Psoas muscle (tissue), 8 donors: ENCODE results near the gene QSER1. TPM values are rescaled to one million over a fixed set of nuclear protein-coding genes. Genes with fewer than 3 reads are reported as not detected.

Experiments used
- ATAC-seq, 4 donors: fragments of 200-7000 bp; cut with Tn5 transposase; one replicate each; pipeline ENCODE4 v1.9.1; 2020; ENCODE audit warnings: moderate library complexity in 3 of 4, mild to moderate bottlenecking in 2 of 4
- DNase-seq, 2 donors: peaks; one replicate each; pipeline ENCODE4 v3.0.0-alpha.2; 2020
- H3K27ac ChIP-seq: fragments of 200-600 bp; one replicate; pipeline ENCODE4 v1.8.0; 2022
- H3K27me3 ChIP-seq, 3 donors: fragments of 200-600 bp in 1 of 3; one replicate each; pipeline versions ENCODE4 v1.6.1 to v1.8.0; 2013 to 2022; ENCODE audit warnings: low read length in 2 of 3, mild to moderate bottlenecking in 2 of 3, moderate library complexity in 1 of 3; ENCODE audit not compliant: insufficient read depth in 3 of 3
- H3K36me3 ChIP-seq, 2 donors: fragments of 200-600 bp in 1 of 2; one replicate each; pipeline versions ENCODE4 v1.6.1 to v1.8.0; 2013 to 2022; ENCODE audit warnings: low read depth in 1 of 2, mild to moderate bottlenecking in 1 of 2, moderate library complexity in 1 of 2; ENCODE audit not compliant: insufficient read depth in 1 of 2
- H3K4me1 ChIP-seq: fragments of 200-600 bp; one replicate; pipeline ENCODE4 v1.8.0; 2022
- H3K4me3 ChIP-seq: fragments of 200-600 bp; one replicate; pipeline ENCODE4 v1.8.0; 2022; ENCODE audit warnings: mild to moderate bottlenecking
- H3K9me3 ChIP-seq: fragments of 200-600 bp; one replicate; pipeline ENCODE4 v1.8.0; 2022
- WGBS, 3 donors: extraction: QIAGEN DNeasy Blood & Tissue Kit; methylation state at CpG; one replicate each; pipeline versions ENCODE4 v1.1.6 to v1.1.7; 2013; 5-methylcytosine and 5-hydroxymethylcytosine counted together
- intact Hi-C, 2 donors: fragments of 100-400 bp; cut with DNase I; formaldehyde crosslinking; loops; one replicate each; pipeline versions ENCODE4 v1.11.0 to v1.14.2; 2022
- polyA plus RNA-seq, 3 donors: library from polyadenylated mRNA; stranded (reverse); fragments of 200-250 nt; gene quantifications; one replicate each; pipeline ENCODE4 v1.2.3, GENCODE V29; 2013
- total RNA-seq, 4 donors: library from RNA; stranded (reverse); fragmentation: NEBNext Ultra II Directional in 2 of 4; extraction: Animal tissue kit (Norgen Biotek cat#: 25700) in 2 of 4; gene quantifications; one replicate each; pipeline versions ENCODE4 v1.2.1 to v1.2.4, GENCODE V29; 2021 to 2023
- TF ChIP-seq, protein P1 (sequence below): fragments of 200-600 bp; IDR thresholded peaks from one replicate; pipeline ENCODE4 v1.8.0; 2022; ENCODE audit warnings: antibody characterized with exemption
- donor health status: healthy with polysubstance abuse.
- donor health status: DM: no; HTN: no; CAD: no; lungs with moderate emphysema.
- donor health status: Bipolar disorder and iron deficiency.
- donor health status: healthy.
- donor health status: DM: yes; HTN: yes; CAD: no.
- donor health status: DM: no; HTN: no; CAD: no.
- donor health status: DM: no; HTN: no; CAD: no.
- donor health status: DM: yes; HTN: yes; CAD: no.

QSER1 gene
- total and polyA plus RNA-seq, 7 donors, result 2.4 to 19.3 (median 11.8) TPM

DNA sequence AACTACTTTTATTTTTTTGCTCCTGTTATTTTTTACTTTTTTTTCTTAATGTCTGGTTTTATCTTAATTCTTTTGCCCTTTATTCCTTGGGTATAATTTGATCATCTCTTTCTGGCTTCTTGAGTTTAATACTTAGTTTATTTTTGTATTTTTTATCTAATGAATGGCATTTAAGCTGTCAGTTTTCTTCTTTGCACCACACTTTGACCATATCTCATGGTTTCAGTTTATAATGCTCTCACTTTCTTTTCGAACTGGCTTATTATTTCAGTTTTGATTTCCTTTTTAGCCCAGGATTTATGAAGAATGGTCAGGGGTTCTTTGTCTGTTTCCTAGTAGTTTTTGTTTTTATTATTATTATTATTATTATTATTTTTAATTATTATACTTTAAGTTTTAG, 48.3 kb downstream of the QSER1 start:
- WGBS, 3 donors, result 97 to 99% (median 97%) methylated on average over 1 of the region's 1 CpG
- ATAC-seq (no peak), DNase-seq (no peak)
- Histone ChIP-seq H3K4me3 (no peak overlapping the region), H3K27me3 (no peaks in the 10 kb centered on the region), H3K4me1 (no peaks in the 10 kb centered on the region), H3K27ac (no peak overlapping the region), H3K9me3 (no peaks in the 10 kb centered on the region), H3K36me3 (peaks cover 0 to 26% of the 10 kb centered on the region in 2 donors)
- TF ChIP-seq, protein P1, sequence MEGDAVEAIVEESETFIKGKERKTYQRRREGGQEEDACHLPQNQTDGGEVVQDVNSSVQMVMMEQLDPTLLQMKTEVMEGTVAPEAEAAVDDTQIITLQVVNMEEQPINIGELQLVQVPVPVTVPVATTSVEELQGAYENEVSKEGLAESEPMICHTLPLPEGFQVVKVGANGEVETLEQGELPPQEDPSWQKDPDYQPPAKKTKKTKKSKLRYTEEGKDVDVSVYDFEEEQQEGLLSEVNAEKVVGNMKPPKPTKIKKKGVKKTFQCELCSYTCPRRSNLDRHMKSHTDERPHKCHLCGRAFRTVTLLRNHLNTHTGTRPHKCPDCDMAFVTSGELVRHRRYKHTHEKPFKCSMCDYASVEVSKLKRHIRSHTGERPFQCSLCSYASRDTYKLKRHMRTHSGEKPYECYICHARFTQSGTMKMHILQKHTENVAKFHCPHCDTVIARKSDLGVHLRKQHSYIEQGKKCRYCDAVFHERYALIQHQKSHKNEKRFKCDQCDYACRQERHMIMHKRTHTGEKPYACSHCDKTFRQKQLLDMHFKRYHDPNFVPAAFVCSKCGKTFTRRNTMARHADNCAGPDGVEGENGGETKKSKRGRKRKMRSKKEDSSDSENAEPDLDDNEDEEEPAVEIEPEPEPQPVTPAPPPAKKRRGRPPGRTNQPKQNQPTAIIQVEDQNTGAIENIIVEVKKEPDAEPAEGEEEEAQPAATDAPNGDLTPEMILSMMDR, result no peak
- intact Hi-C loops, result no loop called here

DNA sequence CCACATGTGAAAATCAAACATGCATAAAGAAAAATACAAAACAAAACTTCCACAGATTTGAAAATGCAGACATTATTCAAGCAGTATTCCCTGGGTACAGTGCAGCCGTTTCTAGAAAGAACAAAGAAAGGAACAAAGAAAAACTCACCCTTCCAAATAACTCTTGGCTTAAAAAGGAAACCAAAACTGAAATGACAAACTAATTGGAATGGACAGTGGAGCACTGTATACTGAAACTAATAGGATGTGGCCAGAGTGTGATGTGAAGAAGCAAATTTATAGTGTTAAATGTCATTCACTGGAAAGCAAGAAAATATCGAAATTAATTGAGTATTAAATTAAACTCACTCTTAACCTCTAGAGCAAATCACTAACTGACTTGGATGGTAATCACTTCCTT, 55.4 kb downstream of the QSER1 start:
- intact Hi-C loops, result no loop called here
- H3K4me3 ChIP-seq, result no peak overlapping the region
- DNase-seq (no peak), ATAC-seq (no peak)
- H3K9me3 ChIP-seq, result peaks cover 10% of the 10 kb centered on the region
- H3K27ac ChIP-seq, result no peak overlapping the region
- no peaks in the 10 kb centered on the region for H3K36me3 ChIP-seq
- H3K27me3 ChIP-seq, result no peaks in the 10 kb centered on the region
- TF ChIP-seq, protein P1, result no peak
- 62 to 74% (median 73%) methylated on average over 2 of the region's 2 CpGs for WGBS, 3 donors
- no peaks in the 10 kb centered on the region for H3K4me1 ChIP-seq

DNA sequence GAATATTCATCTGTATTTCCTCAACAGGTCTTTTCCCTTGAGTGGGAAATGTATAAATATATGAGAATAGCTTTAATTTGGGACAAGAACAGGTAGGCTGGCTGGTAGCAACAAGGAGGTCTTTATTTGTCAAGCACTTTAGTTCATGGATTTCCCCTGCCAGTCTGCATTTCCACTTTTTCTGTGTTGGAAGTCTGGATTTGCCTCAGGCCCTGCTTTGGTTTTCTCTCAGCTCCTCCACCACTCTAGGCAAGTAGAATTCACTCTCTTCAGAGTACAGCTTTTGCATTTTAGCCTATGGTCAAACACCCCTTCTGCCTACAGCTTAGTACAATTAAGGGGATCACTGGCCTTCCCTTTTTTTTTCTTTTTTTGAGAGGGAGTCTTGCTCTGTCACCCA, 57.1 kb downstream of the QSER1 start:
- intact Hi-C loops, result no loop called here

DNA sequence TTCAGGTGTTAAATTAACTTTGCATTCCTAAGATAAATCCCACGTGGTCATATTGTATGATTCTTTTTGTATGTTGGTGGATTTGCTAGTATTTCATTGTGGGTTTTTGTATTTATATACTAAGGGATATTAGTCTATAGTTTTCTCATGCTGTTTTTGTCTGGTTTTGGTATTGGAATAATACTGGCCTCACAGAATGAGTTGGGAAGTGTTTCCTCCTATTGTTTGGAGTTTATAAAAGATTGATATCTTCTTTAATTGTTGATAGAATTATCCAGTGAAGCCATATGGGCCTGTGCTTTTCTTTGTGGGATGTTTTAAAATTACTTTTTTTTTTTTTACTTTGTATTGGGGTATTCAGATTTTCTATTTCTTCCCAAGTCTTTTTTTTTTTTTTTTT, 59.8 kb downstream of the QSER1 start:
- DNase-seq, result no peak
- no peak for ATAC-seq
- Histone ChIP-seq H3K4me1 (no peaks in the 10 kb centered on the region), H3K36me3 (peaks cover 0 to 34% of the 10 kb centered on the region in 2 donors), H3K27me3 (no peaks in the 10 kb centered on the region), H3K9me3 (peaks cover 9% of the 10 kb centered on the region), H3K4me3 (no peak overlapping the region), H3K27ac (no peak overlapping the region)
- WGBS, 3 donors, result 67 to 76% (median 70%) methylated on average over 1 of the region's 1 CpG
- TF ChIP-seq, protein P1, result no peak
- intact Hi-C loops, result no loop called here

More for the DNA sequence above, 57.1 kb downstream of the QSER1 start:
- no peak for DNase-seq
- Histone ChIP-seq H3K9me3 (peaks cover 10% of the 10 kb centered on the region), H3K4me1 (no peaks in the 10 kb centered on the region), H3K4me3 (no peak overlapping the region), H3K36me3 (peaks cover 0 to 8% of the 10 kb centered on the region in 2 donors), H3K27me3 (no peaks in the 10 kb centered on the region), H3K27ac (no peak overlapping the region)
- TF ChIP-seq, protein P1, result no peak
- ATAC-seq, result no peak

DNA sequence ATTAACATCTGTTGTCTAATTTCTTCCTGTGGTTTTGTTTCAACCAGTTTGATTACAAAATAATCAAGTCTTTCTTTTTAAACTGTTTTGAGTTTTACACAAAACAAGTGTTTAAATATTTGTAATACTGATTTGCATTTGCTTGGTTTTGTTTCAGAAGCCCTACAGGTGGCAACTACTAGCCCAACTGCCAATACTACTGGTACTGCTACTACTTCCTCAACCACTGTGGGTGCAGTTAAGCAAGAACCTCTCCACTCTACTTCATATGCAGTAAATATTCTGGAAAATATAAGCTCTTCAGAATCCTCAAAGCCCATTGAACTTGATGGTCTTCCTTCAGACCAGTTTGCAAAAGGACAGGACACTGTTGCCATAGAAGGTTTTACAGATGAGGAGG, 61.1 kb downstream of the QSER1 start:
- TF ChIP-seq, protein P1, result no peak
- H3K36me3 ChIP-seq, result peaks cover 4 to 47% of the 10 kb centered on the region in 2 donors
- DNase-seq (no peak), ATAC-seq (no peak)
- intact Hi-C loops, result no loop called here
- H3K4me3 ChIP-seq, result no peak overlapping the region
- H3K9me3 ChIP-seq, result no peaks in the 10 kb centered on the region
- no peaks in the 10 kb centered on the region for H3K4me1 ChIP-seq
- H3K27me3 ChIP-seq, result no peaks in the 10 kb centered on the region
- no peak overlapping the region for H3K27ac ChIP-seq
